ENCODE results near the gene DGKD. TPM values are rescaled to one million over a fixed set of nuclear protein-coding genes. Genes with fewer than 3 reads are reported as not detected.
"Not testable (repeated sequence)": the region's sequence is repeated elsewhere in the genome, so short reads cannot be mapped to it uniquely, and the experiment has no call there.

Gene DGKD
- total and polyA plus RNA-seq, 5 donors from 2014 or later: 11.3 to 161 (median 11.5) TPM

DNA sequence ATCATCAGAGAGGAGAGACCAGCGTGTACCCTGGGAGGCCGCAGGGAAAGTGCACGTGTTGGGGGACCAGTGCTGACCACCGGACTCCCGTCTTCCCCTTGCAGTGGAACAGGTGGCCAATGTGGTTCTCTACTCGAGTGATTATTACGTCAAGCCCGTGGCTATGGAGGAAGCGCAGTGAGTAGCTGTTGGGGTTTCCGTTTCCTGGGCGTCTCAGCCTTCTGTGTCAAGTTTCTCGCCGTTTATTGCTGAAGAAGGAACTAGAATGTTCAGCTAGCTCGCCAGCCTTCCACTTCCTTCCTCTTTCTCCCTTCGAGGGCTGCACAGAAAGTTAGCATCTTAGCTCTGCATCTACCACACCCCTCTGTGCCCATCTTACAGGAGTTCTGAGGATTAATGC lies 22.8 kb upstream of the DGKD start:
- H3K9me3 ChIP-seq (ENCODE audit: control insufficient read depth in 2 of 2, low read length in 2 of 2): no peaks in the 10 kb centered on the region
- no peaks in the 10 kb centered on the region for H3K27me3 ChIP-seq (ENCODE audit: control insufficient read depth, insufficient read depth, low read length)
- H3K36me3 ChIP-seq (ENCODE audit: control insufficient read depth, insufficient read depth, low read length): no peaks in the 10 kb centered on the region
- Mint-ChIP-seq H3K4me3 (peak overlapping the region; percentile 51 to 81 (median 70)), H3K4me1 (peaks cover 10 to 51% (median 28%) of the 10 kb centered on the region in 4 donors), H3K36me3 (no peaks in the 10 kb centered on the region), H3K9me3 (peaks cover 0 to 1% (median 0%) of the 10 kb centered on the region in 7 donors), H3K27ac (peak overlapping the region; percentile 94 to 98 (median 98)), H3K27me3 (peaks cover 11% of the 10 kb centered on the region)
- DNase-seq: peak; percentile 50 to 96 (median 86)
- H3K27ac ChIP-seq (ENCODE audit: insufficient read depth, low read length, poor library complexity, severe bottlenecking): peak overlapping the region; percentile 83
- H3K4me3 ChIP-seq (ENCODE audit: low read depth, low read length): peak overlapping the region; percentile 71
- peak; percentile 96 to 98 for ATAC-seq (ENCODE audit: low read depth in 2 of 2)
- peaks cover 42% of the 10 kb centered on the region for H3K4me1 ChIP-seq (ENCODE audit: control insufficient read depth, insufficient read depth, low read length, poor library complexity, severe bottlenecking)

DNA sequence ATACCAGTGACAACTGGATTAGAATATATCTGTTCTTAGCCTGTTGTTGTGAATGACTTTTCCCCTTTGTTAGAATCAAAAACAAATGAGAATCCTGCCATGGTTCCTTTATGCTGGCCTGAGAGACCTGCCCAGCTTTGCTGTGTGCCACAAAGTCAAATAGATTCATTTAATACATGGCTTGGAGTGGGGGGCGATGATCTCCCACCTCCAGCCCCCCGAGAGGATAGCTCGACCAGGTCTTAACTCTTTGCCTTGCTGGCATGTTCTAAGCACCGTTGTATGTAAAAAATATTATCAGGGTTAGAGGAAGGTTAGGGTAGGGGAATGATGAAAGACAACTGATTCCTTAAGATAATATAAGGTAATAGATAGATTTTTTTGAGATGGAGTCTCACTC lies 22.2 kb upstream of the DGKD start:
- peaks cover 0 to 1% (median 0%) of the 10 kb centered on the region in 7 donors for H3K9me3 Mint-ChIP-seq
- DNase-seq (no peak), ATAC-seq (ENCODE audit: low read depth in 2 of 2) (no peak)
- H3K4me1 Mint-ChIP-seq: peaks cover 10 to 51% (median 28%) of the 10 kb centered on the region in 4 donors
- no peaks in the 10 kb centered on the region for H3K36me3 Mint-ChIP-seq
- H3K4me3 Mint-ChIP-seq: peak overlapping the region; percentile 29 to 81 (median 70)
- H3K27ac Mint-ChIP-seq: peak overlapping the region; percentile 94 to 98 (median 98)
- H3K27me3 Mint-ChIP-seq: peaks cover 12% of the 10 kb centered on the region
- H3K36me3 ChIP-seq (ENCODE audit: control insufficient read depth, insufficient read depth, low read length): no peaks in the 10 kb centered on the region
- H3K4me3 ChIP-seq (ENCODE audit: low read depth, low read length): peak overlapping the region; percentile 71
- H3K27me3 ChIP-seq (ENCODE audit: control insufficient read depth, insufficient read depth, low read length): no peaks in the 10 kb centered on the region
- no peaks in the 10 kb centered on the region for H3K9me3 ChIP-seq (ENCODE audit: control insufficient read depth in 2 of 2, low read length in 2 of 2)
- peaks cover 42% of the 10 kb centered on the region for H3K4me1 ChIP-seq (ENCODE audit: control insufficient read depth, insufficient read depth, low read length, poor library complexity, severe bottlenecking)
- peak overlapping the region; percentile 83 for H3K27ac ChIP-seq (ENCODE audit: insufficient read depth, low read length, poor library complexity, severe bottlenecking)

DNA sequence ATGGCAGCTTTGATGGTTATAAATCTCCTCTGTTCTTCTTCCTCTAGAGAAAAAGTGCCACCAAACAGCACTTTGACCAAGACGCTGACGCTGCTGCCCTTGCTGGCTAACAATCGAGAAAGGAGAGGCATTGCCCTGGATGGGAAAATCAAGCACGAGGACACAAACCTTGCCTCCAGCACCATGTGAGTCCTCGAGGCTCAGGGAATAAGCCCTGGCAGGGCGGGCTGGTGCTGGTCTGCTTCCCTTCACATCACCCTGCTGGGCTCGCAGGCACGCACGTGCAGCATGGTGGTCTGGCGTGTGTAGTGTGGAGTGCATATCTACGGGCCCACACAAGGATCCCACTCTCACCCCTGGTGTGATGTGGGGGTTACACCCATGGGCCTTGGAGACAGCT lies 19.4 kb upstream of the DGKD start:
- Mint-ChIP-seq H3K4me3 (peak overlapping the region in 1 of 4 donors; percentile 19), H3K4me1 (peaks cover 10 to 54% (median 26%) of the 10 kb centered on the region in 4 donors), H3K27ac (peak overlapping the region in 2 of 3 donors; percentile 89 to 98)

DNA sequence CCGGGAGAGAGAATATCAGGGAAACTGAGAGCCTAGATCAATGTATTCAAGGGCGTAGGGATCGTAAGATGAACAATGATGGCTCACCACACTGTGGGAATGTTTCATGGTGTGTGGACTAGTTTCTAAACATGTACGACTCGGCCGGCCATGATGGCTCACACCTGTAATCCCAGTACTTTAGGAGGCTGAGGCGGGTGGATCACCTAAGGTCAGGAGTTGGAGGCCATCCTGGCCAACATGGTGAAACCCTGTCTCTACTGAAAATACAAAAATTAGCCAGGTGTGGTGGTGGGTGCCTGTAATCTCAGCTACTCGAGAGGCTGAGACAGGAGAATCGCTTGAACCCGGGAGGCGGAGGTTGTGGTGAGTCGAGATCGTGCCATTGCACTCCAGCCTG lies 18.2 kb upstream of the DGKD start:
- H3K36me3 Mint-ChIP-seq; ATAC-seq (ENCODE audit: low read depth in 2 of 2); H3K9me3 Mint-ChIP-seq; H3K4me3 Mint-ChIP-seq; H3K27ac ChIP-seq (ENCODE audit: insufficient read depth, low read length, poor library complexity, severe bottlenecking); H3K9me3 ChIP-seq (ENCODE audit: control insufficient read depth in 2 of 2, low read length in 2 of 2); H3K27me3 ChIP-seq (ENCODE audit: control insufficient read depth, insufficient read depth, low read length); H3K27ac Mint-ChIP-seq; H3K36me3 ChIP-seq (ENCODE audit: control insufficient read depth, insufficient read depth, low read length); H3K4me3 ChIP-seq (ENCODE audit: low read depth, low read length); DNase-seq: not testable (repeated sequence)
- Mint-ChIP-seq H3K27me3 (peaks cover 14% of the 10 kb centered on the region), H3K4me1 (peaks cover 10 to 48% (median 23%) of the 10 kb centered on the region in 4 donors)
- H3K4me1 ChIP-seq (ENCODE audit: control insufficient read depth, insufficient read depth, low read length, poor library complexity, severe bottlenecking): peaks cover 32% of the 10 kb centered on the region

More for the DNA sequence above, 19.4 kb upstream of the DGKD start:
- Histone ChIP-seq H3K4me3 (ENCODE audit: low read depth, low read length) (no peak overlapping the region), H3K4me1 (ENCODE audit: control insufficient read depth, insufficient read depth, low read length, poor library complexity, severe bottlenecking) (peaks cover 42% of the 10 kb centered on the region), H3K27ac (ENCODE audit: insufficient read depth, low read length, poor library complexity, severe bottlenecking) (no peak overlapping the region), H3K27me3 (ENCODE audit: control insufficient read depth, insufficient read depth, low read length) (no peaks in the 10 kb centered on the region), H3K9me3 (ENCODE audit: control insufficient read depth in 2 of 2, low read length in 2 of 2) (no peaks in the 10 kb centered on the region), H3K36me3 (ENCODE audit: control insufficient read depth, insufficient read depth, low read length) (no peaks in the 10 kb centered on the region)
- no peaks in the 10 kb centered on the region for H3K36me3 Mint-ChIP-seq
- DNase-seq (no peak), ATAC-seq (ENCODE audit: low read depth in 2 of 2) (no peak)
- peaks cover 0 to 1% (median 0%) of the 10 kb centered on the region in 7 donors for H3K9me3 Mint-ChIP-seq
- H3K27me3 Mint-ChIP-seq: peaks cover 15% of the 10 kb centered on the region

DNA sequence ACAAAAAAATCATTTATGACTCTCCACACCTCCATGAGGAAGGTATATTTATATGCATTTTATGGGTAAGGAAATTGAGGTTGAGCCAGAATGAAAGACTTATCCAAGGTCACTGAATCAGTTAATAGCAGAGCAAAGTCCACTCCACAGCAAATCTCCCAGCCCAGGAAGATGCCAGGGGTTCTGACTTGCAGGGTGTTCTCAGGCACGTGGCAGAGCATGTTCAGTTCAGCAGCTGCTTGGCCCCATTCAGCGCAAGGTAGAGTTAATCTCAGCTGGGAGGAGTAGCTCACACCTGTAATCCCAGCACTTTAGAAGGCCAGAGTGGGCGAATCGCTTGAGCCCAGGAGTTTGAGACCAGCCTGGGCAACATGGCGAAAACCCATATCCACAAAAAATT lies 17.8 kb upstream of the DGKD start:
- Mint-ChIP-seq H3K9me3 (peaks cover 0 to 3% (median 0%) of the 10 kb centered on the region in 7 donors), H3K4me3 (no peak overlapping the region), H3K27me3 (peaks cover 14% of the 10 kb centered on the region), H3K36me3 (no peaks in the 10 kb centered on the region), H3K27ac (no peak overlapping the region), H3K4me1 (peaks cover 7 to 43% (median 20%) of the 10 kb centered on the region in 4 donors)
- Histone ChIP-seq H3K4me1 (ENCODE audit: control insufficient read depth, insufficient read depth, low read length, poor library complexity, severe bottlenecking) (peaks cover 28% of the 10 kb centered on the region), H3K36me3 (ENCODE audit: control insufficient read depth, insufficient read depth, low read length) (no peaks in the 10 kb centered on the region), H3K9me3 (ENCODE audit: control insufficient read depth in 2 of 2, low read length in 2 of 2) (peaks cover 0 to 3% of the 10 kb centered on the region in 2 experiments), H3K27ac (ENCODE audit: insufficient read depth, low read length, poor library complexity, severe bottlenecking) (no peak overlapping the region), H3K27me3 (ENCODE audit: control insufficient read depth, insufficient read depth, low read length) (no peaks in the 10 kb centered on the region), H3K4me3 (ENCODE audit: low read depth, low read length) (no peak overlapping the region)
- no peak for ATAC-seq (ENCODE audit: low read depth in 2 of 2)
- DNase-seq: no peak

DNA sequence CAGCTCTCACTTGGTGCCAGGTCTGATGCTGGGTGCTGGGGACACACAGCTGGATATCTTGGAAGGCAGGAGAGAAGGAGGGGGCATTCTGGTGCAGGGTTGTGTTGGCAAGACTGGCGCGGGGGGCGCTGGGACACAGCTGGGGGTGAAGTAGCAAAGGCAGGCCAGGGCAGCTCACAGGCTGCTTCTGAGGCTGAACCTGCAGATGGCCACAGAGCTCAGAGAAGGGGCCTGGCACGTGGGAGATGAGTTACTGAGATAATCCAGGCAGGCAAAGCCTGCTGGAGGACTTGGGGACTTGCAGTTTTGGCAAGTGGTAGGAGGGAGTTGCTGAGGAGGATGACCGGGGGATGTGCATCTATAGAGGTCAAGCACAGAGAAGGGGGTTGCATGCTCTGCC lies 16.2 kb upstream of the DGKD start:
- peaks cover 14% of the 10 kb centered on the region for H3K27me3 Mint-ChIP-seq
- H3K36me3 Mint-ChIP-seq: no peaks in the 10 kb centered on the region
- H3K27ac Mint-ChIP-seq: no peak overlapping the region
- H3K4me1 Mint-ChIP-seq: peaks cover 0 to 32% (median 12%) of the 10 kb centered on the region in 4 donors
- H3K4me1 ChIP-seq (ENCODE audit: control insufficient read depth, insufficient read depth, low read length, poor library complexity, severe bottlenecking): peaks cover 13% of the 10 kb centered on the region
- no peaks in the 10 kb centered on the region for H3K27me3 ChIP-seq (ENCODE audit: control insufficient read depth, insufficient read depth, low read length)
- DNase-seq: no peak
- H3K4me3 Mint-ChIP-seq: no peak overlapping the region
- H3K27ac ChIP-seq (ENCODE audit: insufficient read depth, low read length, poor library complexity, severe bottlenecking): no peak overlapping the region
- H3K9me3 Mint-ChIP-seq: peaks cover 0 to 1% (median 0%) of the 10 kb centered on the region in 7 donors
- peaks cover 0 to 3% of the 10 kb centered on the region in 2 experiments for H3K9me3 ChIP-seq (ENCODE audit: control insufficient read depth in 2 of 2, low read length in 2 of 2)
- no peak overlapping the region for H3K4me3 ChIP-seq (ENCODE audit: low read depth, low read length)
- H3K36me3 ChIP-seq (ENCODE audit: control insufficient read depth, insufficient read depth, low read length): no peaks in the 10 kb centered on the region
- ATAC-seq (ENCODE audit: low read depth in 2 of 2): no peak

DNA sequence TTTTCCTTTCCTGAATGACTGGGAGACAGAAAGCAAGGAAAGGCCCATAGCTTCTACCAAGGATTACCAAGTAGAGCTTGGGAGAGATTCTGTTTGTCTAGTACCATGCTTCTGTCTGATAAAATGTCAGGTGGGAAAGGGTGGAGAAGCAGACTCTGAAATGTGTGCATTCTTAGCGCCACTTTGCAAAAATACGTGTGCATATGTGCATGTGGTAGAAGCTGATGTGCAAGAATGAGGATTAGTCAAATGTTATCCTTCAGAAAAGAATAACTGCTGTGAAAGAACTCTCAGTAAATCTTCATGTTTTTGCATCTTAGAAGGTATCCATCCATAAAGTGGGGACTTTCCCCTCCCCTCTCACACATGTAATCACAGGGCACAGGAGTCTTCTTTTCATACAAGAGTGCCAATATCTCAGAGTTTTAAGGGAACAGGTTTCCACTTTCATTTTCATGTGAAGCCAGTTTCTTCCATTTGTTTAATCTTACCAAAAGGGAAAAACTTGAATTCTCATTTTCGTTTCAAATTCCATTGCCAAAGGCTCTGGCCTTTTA lies 15.4 kb upstream of the DGKD start:
- DNase-seq: no peak
- Histone ChIP-seq H3K36me3 (ENCODE audit: control insufficient read depth, insufficient read depth, low read length) (no peaks in the 10 kb centered on the region), H3K27ac (ENCODE audit: insufficient read depth, low read length, poor library complexity, severe bottlenecking) (no peak overlapping the region), H3K4me3 (ENCODE audit: low read depth, low read length) (no peak overlapping the region), H3K9me3 (ENCODE audit: control insufficient read depth in 2 of 2, low read length in 2 of 2) (peaks cover 0 to 3% of the 10 kb centered on the region in 2 experiments), H3K4me1 (ENCODE audit: control insufficient read depth, insufficient read depth, low read length, poor library complexity, severe bottlenecking) (peaks cover 4% of the 10 kb centered on the region), H3K27me3 (ENCODE audit: control insufficient read depth, insufficient read depth, low read length) (no peaks in the 10 kb centered on the region)
- no peak overlapping the region for H3K4me3 Mint-ChIP-seq
- peaks cover 0 to 23% (median 11%) of the 10 kb centered on the region in 4 donors for H3K4me1 Mint-ChIP-seq
- peaks cover 0 to 1% (median 0%) of the 10 kb centered on the region in 7 donors for H3K9me3 Mint-ChIP-seq
- no peaks in the 10 kb centered on the region for H3K36me3 Mint-ChIP-seq
- no peak overlapping the region for H3K27ac Mint-ChIP-seq
- no peak for ATAC-seq (ENCODE audit: low read depth in 2 of 2)
- peaks cover 14% of the 10 kb centered on the region for H3K27me3 Mint-ChIP-seq

DNA sequence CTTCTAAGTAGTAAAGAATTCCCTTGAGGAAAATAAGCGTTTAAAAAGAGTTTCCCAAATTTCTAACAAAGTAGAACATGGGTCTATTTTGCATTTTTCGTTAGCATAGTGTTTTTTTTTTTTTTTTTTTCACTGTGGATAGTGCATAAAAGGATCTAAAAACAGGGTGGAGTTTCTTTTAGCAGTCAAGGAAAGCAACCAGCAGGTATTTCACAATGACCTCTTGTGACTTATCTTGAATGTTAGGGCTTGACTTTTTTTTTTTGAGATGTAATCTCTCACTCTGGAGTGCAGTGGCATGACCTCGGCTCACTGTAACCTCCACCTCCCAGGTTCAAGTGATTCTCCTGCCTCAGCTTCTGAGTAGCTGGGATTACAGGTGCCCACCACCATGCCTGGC lies 14.9 kb upstream of the DGKD start:
- H3K9me3 ChIP-seq (ENCODE audit: control insufficient read depth in 2 of 2, low read length in 2 of 2): peaks cover 0 to 3% of the 10 kb centered on the region in 2 experiments
- no peaks in the 10 kb centered on the region for H3K27me3 ChIP-seq (ENCODE audit: control insufficient read depth, insufficient read depth, low read length)
- H3K4me3 ChIP-seq (ENCODE audit: low read depth, low read length): no peak overlapping the region
- no peaks in the 10 kb centered on the region for H3K36me3 ChIP-seq (ENCODE audit: control insufficient read depth, insufficient read depth, low read length)
- H3K27me3 Mint-ChIP-seq: peaks cover 14% of the 10 kb centered on the region
- H3K27ac Mint-ChIP-seq: no peak overlapping the region
- H3K9me3 Mint-ChIP-seq: peaks cover 0 to 1% (median 0%) of the 10 kb centered on the region in 7 donors
- peaks cover 0 to 20% (median 8%) of the 10 kb centered on the region in 4 donors for H3K4me1 Mint-ChIP-seq
- DNase-seq (no peak), ATAC-seq (ENCODE audit: low read depth in 2 of 2) (no peak)
- no peaks in the 10 kb centered on the region for H3K36me3 Mint-ChIP-seq
- no peak overlapping the region for H3K4me3 Mint-ChIP-seq
- no peaks in the 10 kb centered on the region for H3K4me1 ChIP-seq (ENCODE audit: control insufficient read depth, insufficient read depth, low read length, poor library complexity, severe bottlenecking)
- H3K27ac ChIP-seq (ENCODE audit: insufficient read depth, low read length, poor library complexity, severe bottlenecking): no peak overlapping the region

Measured in CD4-positive, CD25-positive, alpha-beta regulatory T cell (primary cell).